ENCODE data around the gene CYS1.
A peak's percentile ranks its signal among the peaks of the same experiment; 100 is the strongest.

The CYS1 gene

DNA sequence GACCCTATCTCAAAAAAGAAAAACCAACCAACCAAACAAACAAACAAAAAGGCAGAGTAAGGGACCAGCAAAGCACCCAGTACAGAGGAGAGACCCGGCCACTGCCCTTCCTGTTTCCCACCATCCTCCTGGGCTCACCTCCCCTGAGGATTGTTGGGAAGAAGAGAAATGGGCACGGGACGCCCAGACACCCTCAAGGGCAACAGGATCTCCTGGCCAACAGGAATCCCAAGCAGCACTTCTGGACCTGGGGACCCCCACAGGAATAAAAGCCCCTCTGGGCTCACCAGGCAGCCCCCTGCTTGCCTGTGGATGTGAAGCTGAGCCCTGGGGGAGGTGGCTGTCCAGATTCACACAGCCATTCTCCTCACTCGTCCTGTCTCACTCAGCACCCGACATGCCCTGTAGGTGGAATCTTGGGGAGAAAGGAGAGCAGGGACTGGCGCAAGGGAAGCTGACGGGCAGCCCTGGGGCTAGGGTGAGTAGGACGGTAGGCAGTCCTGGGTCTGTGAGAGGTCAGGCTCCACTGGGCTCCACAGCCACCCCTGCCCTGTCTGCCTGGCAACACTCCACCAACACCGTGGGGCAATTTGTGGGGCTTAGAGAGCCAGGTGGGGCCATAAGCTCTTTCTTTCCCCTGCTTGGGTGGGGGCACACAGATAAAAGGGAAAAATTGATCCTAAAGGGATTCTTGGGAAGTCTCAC lies 18.8 kb downstream of the CYS1 start:
- TF ChIP-seq, protein P1, sequence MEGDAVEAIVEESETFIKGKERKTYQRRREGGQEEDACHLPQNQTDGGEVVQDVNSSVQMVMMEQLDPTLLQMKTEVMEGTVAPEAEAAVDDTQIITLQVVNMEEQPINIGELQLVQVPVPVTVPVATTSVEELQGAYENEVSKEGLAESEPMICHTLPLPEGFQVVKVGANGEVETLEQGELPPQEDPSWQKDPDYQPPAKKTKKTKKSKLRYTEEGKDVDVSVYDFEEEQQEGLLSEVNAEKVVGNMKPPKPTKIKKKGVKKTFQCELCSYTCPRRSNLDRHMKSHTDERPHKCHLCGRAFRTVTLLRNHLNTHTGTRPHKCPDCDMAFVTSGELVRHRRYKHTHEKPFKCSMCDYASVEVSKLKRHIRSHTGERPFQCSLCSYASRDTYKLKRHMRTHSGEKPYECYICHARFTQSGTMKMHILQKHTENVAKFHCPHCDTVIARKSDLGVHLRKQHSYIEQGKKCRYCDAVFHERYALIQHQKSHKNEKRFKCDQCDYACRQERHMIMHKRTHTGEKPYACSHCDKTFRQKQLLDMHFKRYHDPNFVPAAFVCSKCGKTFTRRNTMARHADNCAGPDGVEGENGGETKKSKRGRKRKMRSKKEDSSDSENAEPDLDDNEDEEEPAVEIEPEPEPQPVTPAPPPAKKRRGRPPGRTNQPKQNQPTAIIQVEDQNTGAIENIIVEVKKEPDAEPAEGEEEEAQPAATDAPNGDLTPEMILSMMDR (IDR thresholded peaks at IDR 0.05; ENCODE audit: control extremely low read depth, extremely low read depth, low read depth, missing control alignments): no peak
- CTCF ChIA-PET: interaction anchor here (0.9 to 6.3 kb wide), 5 partner anchors 9 to 347 kb away, joined by 3 to 69 read pairs (median 9); no protein-coding TSS in a partner anchor
- POLR2A ChIA-PET: no interaction called here
- DNase-seq (ENCODE audit: extremely low spot score): no peak

DNA sequence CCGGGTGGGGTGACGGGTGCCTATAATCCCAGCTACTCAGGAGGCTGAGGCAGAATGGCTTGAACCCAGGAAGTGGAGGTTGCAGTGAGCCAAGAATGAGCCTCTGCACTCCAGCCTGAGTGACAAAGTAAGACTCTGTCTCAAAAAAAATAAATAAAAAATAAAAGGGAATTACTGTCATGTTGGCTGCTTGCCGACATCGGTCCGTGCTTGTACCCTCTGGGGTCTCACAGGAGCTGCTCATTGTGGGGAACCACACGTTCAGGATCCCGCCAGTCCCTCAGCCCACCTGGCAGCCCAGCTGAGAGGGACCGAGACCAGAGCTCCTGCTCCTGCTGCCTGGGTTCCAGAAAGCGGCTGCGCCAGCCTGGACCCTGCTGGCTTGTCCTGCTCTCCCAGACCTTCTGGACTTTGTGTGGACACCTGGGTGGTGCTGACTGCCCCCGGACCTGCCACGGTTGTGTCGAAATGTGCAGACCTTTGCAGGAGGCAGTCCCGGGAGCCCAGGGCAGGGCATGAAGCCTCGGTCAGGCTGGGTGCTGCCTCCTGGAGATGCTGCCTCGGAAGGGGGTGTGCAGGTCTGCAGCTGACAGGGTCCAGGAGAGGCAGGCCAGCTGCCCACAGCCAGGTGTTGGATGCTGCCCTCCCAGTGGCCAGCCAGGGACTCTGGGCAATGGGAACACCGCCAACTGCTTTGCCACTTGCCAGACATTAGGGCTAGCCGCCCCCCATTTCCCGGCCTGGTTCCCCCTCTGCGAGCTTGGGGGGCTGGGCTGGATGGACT lies 20.5 kb downstream of the CYS1 start:
- TF ChIP-seq, protein P1 (IDR thresholded peaks at IDR 0.05; ENCODE audit: control extremely low read depth, extremely low read depth, low read depth, missing control alignments): no peak
- POLR2A ChIA-PET: no interaction called here
- DNase-seq (ENCODE audit: extremely low spot score): no peak
- CTCF ChIA-PET: interaction anchor here (1.2 to 6.3 kb wide), 3 partner anchors 10 to 19 kb away, joined by 3 to 69 read pairs (median 40); no protein-coding TSS in a partner anchor

DNA sequence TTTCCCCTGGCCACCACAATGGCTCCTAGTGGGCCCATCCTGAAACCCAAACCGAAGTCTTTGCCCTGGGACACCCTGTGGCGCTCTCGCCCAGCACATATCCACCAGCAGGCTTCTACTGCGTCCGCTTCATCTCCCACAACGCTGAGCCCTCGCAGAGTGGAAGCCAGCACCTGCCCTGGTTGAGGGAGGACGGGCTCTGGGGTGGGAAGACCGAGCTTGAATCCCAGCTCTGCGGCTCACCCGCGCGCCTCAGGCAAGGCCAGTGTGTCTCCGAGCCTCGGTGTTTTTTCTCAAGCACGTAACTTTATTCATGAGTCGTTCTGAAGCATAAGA lies 21.2 kb downstream of the CYS1 start:
- no peak for DNase-seq (ENCODE audit: extremely low spot score)
- POLR2A ChIA-PET: no interaction called here
- CTCF ChIA-PET: interaction anchor here (2.4 to 6.3 kb wide), 3 partner anchors 10 to 75 kb away, joined by 17 to 69 read pairs (median 40); no protein-coding TSS in a partner anchor
- TF ChIP-seq, protein P1 (IDR thresholded peaks at IDR 0.05; ENCODE audit: control extremely low read depth, extremely low read depth, low read depth, missing control alignments): no peak

DNA sequence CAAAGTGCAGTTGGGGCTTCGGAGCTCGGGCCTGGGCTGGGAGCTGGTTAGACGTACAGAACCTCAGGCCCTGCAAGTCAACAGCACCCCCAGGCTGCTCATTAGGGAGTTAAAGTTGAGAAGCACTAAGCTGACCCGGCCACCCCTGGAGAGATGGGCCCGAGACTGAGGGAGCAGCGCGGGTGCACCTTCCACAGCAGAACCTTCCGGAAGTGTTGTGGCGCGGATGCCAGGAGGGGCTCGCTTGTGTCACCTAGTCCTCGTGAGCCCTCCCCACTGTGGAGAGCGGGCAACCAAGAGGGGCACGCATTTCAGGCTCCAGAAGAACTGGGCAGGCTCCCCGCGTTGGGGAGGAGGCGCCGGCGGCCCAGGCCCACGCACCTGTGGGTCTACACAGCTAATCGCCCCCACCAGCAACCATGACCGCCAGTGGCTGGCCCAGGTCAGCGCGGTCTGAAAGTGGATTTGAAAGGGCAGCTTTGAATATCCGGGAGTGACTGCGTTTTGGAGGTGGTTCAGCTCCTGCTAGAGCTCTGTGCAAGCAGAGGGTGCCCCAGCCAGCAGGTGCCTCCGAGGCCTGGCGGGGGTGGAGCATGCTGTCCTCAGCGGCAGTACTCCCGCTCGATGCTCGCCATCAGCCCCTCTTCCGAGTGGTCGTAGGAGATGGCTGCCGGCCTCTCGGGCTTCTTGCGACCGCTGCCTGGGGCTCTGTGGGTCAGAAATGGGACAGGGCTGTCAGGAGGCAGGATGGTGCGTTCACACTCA lies 21.8 kb downstream of the CYS1 start:
- ChIA-PET CTCF (interaction anchor here (0.8 to 6.3 kb wide), 11 partner anchors 9 to 915 kb away, joined by 3 to 69 read pairs (median 7); no protein-coding TSS in a partner anchor), POLR2A (no interaction called here)
- TF ChIP-seq, protein P1 (IDR thresholded peaks at IDR 0.05; ENCODE audit: control extremely low read depth, extremely low read depth, low read depth, missing control alignments): no peak
- DNase-seq (ENCODE audit: extremely low spot score): no peak

DNA sequence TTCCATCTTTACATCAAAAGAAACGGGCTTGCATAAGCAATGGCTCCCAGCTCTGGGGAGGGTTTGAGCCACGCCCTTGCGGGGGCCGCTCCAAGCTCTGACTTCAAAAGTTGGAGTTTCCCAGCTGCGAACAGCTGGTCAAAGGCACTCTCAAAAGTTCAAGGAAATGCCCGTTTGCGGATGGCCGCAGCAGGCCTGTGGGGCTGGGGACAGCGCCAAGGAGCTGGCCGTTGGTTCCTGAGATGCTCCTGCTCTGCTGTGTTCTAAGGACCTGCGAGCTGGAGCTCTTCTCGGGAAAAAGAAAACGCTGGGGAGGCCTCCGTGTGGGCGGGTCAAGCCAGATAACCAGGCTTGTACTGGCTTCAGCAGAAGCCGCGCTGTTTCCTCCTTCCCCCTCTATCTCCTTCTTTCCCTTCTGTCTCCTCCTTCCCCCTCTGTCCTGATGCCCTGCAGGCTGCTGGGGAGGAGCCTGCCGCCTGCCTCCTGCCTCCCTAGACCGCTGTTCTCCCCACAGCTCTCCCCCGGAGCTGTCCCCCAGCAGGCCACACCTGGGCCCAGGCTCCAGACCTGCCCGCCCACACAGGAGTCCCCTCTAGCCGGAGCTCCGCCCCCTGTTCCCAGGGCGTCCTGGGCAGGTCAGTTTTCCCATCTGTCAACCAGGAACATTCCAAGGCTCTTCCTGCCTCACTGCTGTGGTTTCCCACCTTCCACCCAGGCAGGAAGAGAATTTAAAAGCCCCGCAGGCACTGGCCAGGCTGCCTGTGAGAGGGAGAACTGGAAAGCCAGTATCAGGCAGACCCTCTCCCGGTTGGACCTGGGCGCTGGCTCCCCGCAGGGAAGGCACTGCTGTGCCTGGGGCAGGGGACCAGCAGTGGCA lies 22.7 kb downstream of the CYS1 start:
- CTCF ChIA-PET: interaction anchor here (0.8 to 6.3 kb wide), 14 partner anchors 8 to 914 kb away, joined by 3 to 69 read pairs (median 6); no protein-coding TSS in a partner anchor
- peak; percentile 65 for DNase-seq (ENCODE audit: extremely low spot score)
- POLR2A ChIA-PET: interaction anchor here (0.6 kb wide), 1 partner anchor 733 kb away, joined by 3 read pairs; no protein-coding TSS in a partner anchor
- TF ChIP-seq, protein P1 (IDR thresholded peaks at IDR 0.05; ENCODE audit: control extremely low read depth, extremely low read depth, low read depth, missing control alignments): no peak

Data from GM10248 (cell line).